ENCODE results near the gene PLEKHG4B.
"Not testable (repeated sequence)": the region's sequence is repeated elsewhere in the genome, so short reads cannot be mapped to it uniquely, and the experiment has no call there.

Gene PLEKHG4B

GRCh38 chr5:91556-92263 is at the start of gene PLEKHG4B:
Gene PLEKHG4B, plus strand, starts transcription at chr5:92168. Its CDS starts 64 bp downstream, at chr5:92232.
- DNase-seq (ENCODE audit: low spot score) = no peak

GRCh38 chr5:42250-42649 is 49.7 kb upstream of the PLEKHG4B start:
- no peak for DNase-seq (ENCODE audit: low spot score)

- DNase-seq (ENCODE audit: low spot score) = no peak
These were observed 43.8 kb upstream of the PLEKHG4B start for GRCh38 chr5:48192-48591.

- not testable (repeated sequence) for DNase-seq (ENCODE audit: low spot score)
These were observed 42.4 kb upstream of the PLEKHG4B start for GRCh38 chr5:49530-49929.

GRCh38 chr5:49953-50544 is 41.9 kb upstream of the PLEKHG4B start:
- DNase-seq (ENCODE audit: low spot score) = no peak

- no peak for DNase-seq (ENCODE audit: low spot score)
These were observed 41.1 kb upstream of the PLEKHG4B start for GRCh38 chr5:50724-51499.

GRCh38 chr5:51500-51823 is 40.5 kb upstream of the PLEKHG4B start:
- no peak for DNase-seq (ENCODE audit: low spot score)

GRCh38 chr5:53381-54174 is 38.4 kb upstream of the PLEKHG4B start:
- DNase-seq (ENCODE audit: low spot score) = no peak

- no peak for DNase-seq (ENCODE audit: low spot score)
These were observed 37.7 kb upstream of the PLEKHG4B start for GRCh38 chr5:54175-54730.

- DNase-seq (ENCODE audit: low spot score) = no peak
These were observed 36.9 kb upstream of the PLEKHG4B start for GRCh38 chr5:54876-55569.

GRCh38 chr5:56561-57290 is 35.2 kb upstream of the PLEKHG4B start:
- no peak for DNase-seq (ENCODE audit: low spot score)

GRCh38 chr5:60250-60649 is 31.7 kb upstream of the PLEKHG4B start:
- not testable (repeated sequence) for DNase-seq (ENCODE audit: low spot score)

- no peak for DNase-seq (ENCODE audit: low spot score)
These were observed 21.5 kb upstream of the PLEKHG4B start for GRCh38 chr5:70440-70839.

- DNase-seq (ENCODE audit: low spot score) = not testable (repeated sequence)
These were observed 19.4 kb upstream of the PLEKHG4B start for GRCh38 chr5:72316-73180.

- DNase-seq (ENCODE audit: low spot score) = not testable (repeated sequence)
These were observed 18.9 kb upstream of the PLEKHG4B start for GRCh38 chr5:73181-73447.

- no peak for DNase-seq (ENCODE audit: low spot score)
These were observed 18.0 kb upstream of the PLEKHG4B start for GRCh38 chr5:73768-74502.

GRCh38 chr5:74503-75109 is 17.4 kb upstream of the PLEKHG4B start:
- no peak for DNase-seq (ENCODE audit: low spot score)

- DNase-seq (ENCODE audit: low spot score) = no peak
These were observed 16.3 kb upstream of the PLEKHG4B start for GRCh38 chr5:75331-76320.

Measured in hematopoietic multipotent progenitor cell treated with erythropoietin and hydrocortisone succinate and interleukin-3 and kit ligand, for 17 days (in vitro differentiated cells).